T-helper 1 cell treated with Interleukin-12 subunit alpha and Interleukin-12 subunit beta and Interleukin-4 antibody, amounts not matched to agents 30 μg/mL and 1 μg/mL, for 36 hours (primary cell): ENCODE data around the gene ASXL3.

Experiments used
- H3K27ac Mint-ChIP-seq: one replicate; pipeline ENCODE4 v1.8.0; 2021; ENCODE audit warnings: mild to moderate bottlenecking, mixed read lengths
- H3K27me3 Mint-ChIP-seq: one replicate; pipeline ENCODE4 v1.8.0; 2021; ENCODE audit warnings: low read depth, mixed read lengths
- H3K36me3 Mint-ChIP-seq: one replicate; pipeline ENCODE4 v1.8.0; 2021; ENCODE audit warnings: low read depth, mixed read lengths
- H3K4me1 Mint-ChIP-seq: one replicate; pipeline ENCODE4 v1.8.0; 2021; ENCODE audit warnings: low read depth, mixed read lengths
- H3K4me3 Mint-ChIP-seq: one replicate; pipeline ENCODE4 v1.8.0; 2021; ENCODE audit warnings: mild to moderate bottlenecking, moderate library complexity, mixed read lengths
- H3K9me3 Mint-ChIP-seq: one replicate; pipeline ENCODE4 v1.8.0; 2021; ENCODE audit warnings: mixed read lengths

The ASXL3 gene

DNA sequence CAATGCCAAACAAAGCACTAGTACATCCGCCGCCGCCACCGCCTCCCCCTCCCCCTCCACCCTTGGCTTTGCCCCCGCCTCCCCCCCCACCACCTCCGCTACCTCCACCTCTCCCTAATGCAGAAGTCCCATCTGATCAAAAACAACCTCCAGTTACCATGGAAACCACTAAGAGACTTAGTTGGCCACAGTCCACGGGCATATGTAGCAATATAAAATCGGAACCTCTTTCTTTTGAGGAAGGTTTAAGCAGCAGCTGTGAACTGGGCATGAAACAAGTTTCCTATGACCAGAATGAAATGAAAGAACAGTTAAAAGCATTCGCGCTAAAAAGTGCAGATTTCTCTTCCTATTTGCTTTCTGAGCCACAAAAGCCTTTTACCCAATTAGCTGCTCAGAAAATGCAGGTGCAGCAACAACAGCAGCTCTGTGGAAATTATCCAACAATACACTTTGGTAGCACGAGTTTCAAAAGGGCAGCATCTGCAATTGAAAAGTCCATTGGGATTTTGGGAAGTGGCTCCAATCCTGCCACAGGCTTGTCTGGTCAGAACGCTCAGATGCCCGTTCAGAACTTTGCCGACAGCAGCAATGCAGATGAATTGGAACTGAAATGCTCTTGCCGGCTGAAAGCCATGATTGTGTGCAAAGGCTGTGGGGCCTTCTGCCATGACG lies 168.0 kb downstream of the ASXL3 start:
- Mint-ChIP-seq H3K4me1 (no peaks in the 10 kb centered on the region), H3K36me3 (no peaks in the 10 kb centered on the region), H3K27me3 (no peaks in the 10 kb centered on the region), H3K4me3 (no peak overlapping the region), H3K9me3 (peaks cover 6% of the 10 kb centered on the region), H3K27ac (no peak overlapping the region)

GRCh38 chr18:33749834-33750233 lies 171.8 kb downstream of the ASXL3 start:
- Mint-ChIP-seq H3K9me3 (no peaks in the 10 kb centered on the region), H3K36me3 (no peaks in the 10 kb centered on the region), H3K27ac (no peak overlapping the region), H3K27me3 (no peaks in the 10 kb centered on the region), H3K4me3 (no peak overlapping the region), H3K4me1 (no peaks in the 10 kb centered on the region)

GRCh38 chr18:33750366-33750765 lies 172.3 kb downstream of the ASXL3 start:
- Mint-ChIP-seq H3K36me3 (no peaks in the 10 kb centered on the region), H3K27ac (no peak overlapping the region), H3K27me3 (no peaks in the 10 kb centered on the region), H3K4me1 (no peaks in the 10 kb centered on the region), H3K4me3 (no peak overlapping the region), H3K9me3 (no peaks in the 10 kb centered on the region)

DNA sequence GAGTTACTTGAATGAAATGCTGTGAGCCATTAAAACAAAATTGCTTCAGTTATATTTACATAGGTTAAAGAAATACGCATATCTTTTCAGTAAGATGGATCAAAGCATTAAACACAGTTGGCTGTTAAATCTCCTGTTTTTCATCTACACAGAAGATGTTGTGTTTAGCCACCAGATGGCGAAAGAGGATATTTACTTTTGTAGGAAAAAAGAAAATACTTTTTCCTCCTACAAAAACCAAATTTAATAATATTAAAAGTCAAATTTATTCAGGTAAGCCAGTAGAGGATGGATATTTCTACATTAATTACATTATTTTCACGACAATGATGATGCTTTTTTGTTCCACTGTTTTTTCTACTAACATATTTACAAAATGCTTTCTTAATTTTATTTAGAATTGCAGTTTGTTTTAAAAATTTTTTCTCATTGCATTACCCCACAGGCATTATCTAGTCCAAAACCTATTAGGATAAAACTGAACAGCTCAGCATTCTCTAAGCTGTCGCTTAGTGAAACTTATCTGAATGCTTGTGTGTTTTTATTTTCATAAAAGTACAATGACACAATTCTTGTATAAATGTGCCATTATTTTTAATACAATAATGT lies 173.7 kb downstream of the ASXL3 start:
- no peak overlapping the region for H3K27ac Mint-ChIP-seq
- no peaks in the 10 kb centered on the region for H3K9me3 Mint-ChIP-seq
- H3K4me1 Mint-ChIP-seq = no peaks in the 10 kb centered on the region
- H3K27me3 Mint-ChIP-seq = no peaks in the 10 kb centered on the region
- no peak overlapping the region for H3K4me3 Mint-ChIP-seq
- H3K36me3 Mint-ChIP-seq = no peaks in the 10 kb centered on the region

- H3K36me3 Mint-ChIP-seq = no peaks in the 10 kb centered on the region
- no peaks in the 10 kb centered on the region for H3K27me3 Mint-ChIP-seq
- no peak overlapping the region for H3K4me3 Mint-ChIP-seq
- no peaks in the 10 kb centered on the region for H3K4me1 Mint-ChIP-seq
- H3K27ac Mint-ChIP-seq = no peak overlapping the region
- H3K9me3 Mint-ChIP-seq = no peaks in the 10 kb centered on the region
Measured at GRCh38 chr18:33755391-33755790, 177.4 kb downstream of the ASXL3 start.

DNA sequence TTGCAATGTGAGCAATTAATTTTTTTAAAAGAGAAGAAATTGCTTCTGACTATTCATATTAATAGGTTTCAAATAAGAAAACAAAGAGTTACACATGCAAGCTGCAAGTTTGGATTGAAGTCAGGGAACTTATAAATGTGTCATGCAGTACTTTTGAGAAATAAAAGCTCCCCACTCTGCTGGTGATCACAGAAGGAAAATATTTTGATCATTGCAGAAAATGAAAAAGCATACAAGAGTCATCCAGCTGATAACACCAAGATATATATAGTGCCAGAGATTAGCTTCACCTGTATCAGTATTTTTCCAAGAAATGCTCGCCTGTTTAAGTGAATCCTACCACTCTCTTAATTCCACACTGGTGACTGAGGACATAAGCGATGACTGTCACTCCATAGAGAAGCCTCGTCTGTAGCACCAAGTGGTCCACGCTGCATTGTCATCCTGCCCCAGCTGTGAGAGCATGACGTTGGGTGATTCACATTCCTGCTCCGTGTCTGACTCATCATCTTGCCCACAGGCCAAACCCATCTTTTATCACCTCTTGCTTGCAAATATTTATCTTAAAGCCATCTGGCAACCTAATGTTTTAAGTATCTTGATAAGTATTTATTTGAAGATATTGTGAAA lies 178.0 kb downstream of the ASXL3 start:
- H3K27ac Mint-ChIP-seq = no peak overlapping the region

GRCh38 chr18:33757037-33757436 lies 179.0 kb downstream of the ASXL3 start:
- no peaks in the 10 kb centered on the region for H3K27me3 Mint-ChIP-seq
- no peaks in the 10 kb centered on the region for H3K36me3 Mint-ChIP-seq
- H3K9me3 Mint-ChIP-seq = no peaks in the 10 kb centered on the region
- H3K4me3 Mint-ChIP-seq = no peak overlapping the region
- no peaks in the 10 kb centered on the region for H3K4me1 Mint-ChIP-seq
- no peak overlapping the region for H3K27ac Mint-ChIP-seq

More for the DNA sequence above, 178.0 kb downstream of the ASXL3 start:
- Mint-ChIP-seq H3K4me3 (no peak overlapping the region), H3K4me1 (no peaks in the 10 kb centered on the region), H3K27me3 (no peaks in the 10 kb centered on the region), H3K9me3 (no peaks in the 10 kb centered on the region), H3K36me3 (no peaks in the 10 kb centered on the region)

- Mint-ChIP-seq H3K36me3 (no peaks in the 10 kb centered on the region), H3K27ac (no peak overlapping the region), H3K4me3 (no peak overlapping the region), H3K9me3 (no peaks in the 10 kb centered on the region), H3K4me1 (no peaks in the 10 kb centered on the region), H3K27me3 (no peaks in the 10 kb centered on the region)
Measured at GRCh38 chr18:33761363-33761762, 183.3 kb downstream of the ASXL3 start.

GRCh38 chr18:33781429-33781828 lies 203.4 kb downstream of the ASXL3 start:
- Mint-ChIP-seq H3K4me1 (no peaks in the 10 kb centered on the region), H3K36me3 (no peaks in the 10 kb centered on the region), H3K27me3 (no peaks in the 10 kb centered on the region), H3K4me3 (no peak overlapping the region), H3K27ac (no peak overlapping the region), H3K9me3 (no peaks in the 10 kb centered on the region)
